WTC11 (cell line): Measurements from ENCODE around the gene KIAA0232. TPM values are rescaled to one million over a fixed set of nuclear protein-coding genes. Genes with fewer than 3 reads are reported as not detected.

Source experiments
- ATAC-seq: fragments of 200-7000 bp; cut with Tn5 transposase; 2 replicates; pipeline ENCODE4 v1.10.0; 2021; ENCODE audit warnings: mild to moderate bottlenecking, moderate library complexity
- CTCF ChIA-PET: fragments of 300-600 bp; sonication (Branson Sonifier 250); formaldehyde crosslinking; loops from one replicate; lab custom pipeline; 2021; ENCODE audit warnings: antibody characterized with exemption; lab: Charles Lee
- POLR2A ChIA-PET: fragments of 350-600 bp; sonication (Branson Sonifier 250); formaldehyde crosslinking; loops from one replicate; lab custom pipeline; 2021; ENCODE audit warnings: antibody characterized with exemption; lab: Charles Lee
- DNase-seq: peaks from one replicate; pipeline ENCODE4 v3.0.0; 2021; ENCODE audit warnings: low spot score
- H3K27ac Mint-ChIP-seq: 2 replicates; pipeline ENCODE4 v1.8.0; 2021; ENCODE audit warnings: mixed read lengths
- H3K27me3 Mint-ChIP-seq: 2 replicates; pipeline ENCODE4 v1.8.0; 2021; ENCODE audit warnings: low read depth, mild to moderate bottlenecking, moderate library complexity, mixed read lengths
- H3K36me3 Mint-ChIP-seq: 2 replicates; pipeline ENCODE4 v1.8.0; 2021; ENCODE audit warnings: mixed read lengths
- H3K4me1 Mint-ChIP-seq: 2 replicates; pipeline ENCODE4 v1.8.0; 2022; ENCODE audit warnings: mixed read lengths
- H3K4me3 Mint-ChIP-seq: 2 replicates; pipeline ENCODE4 v1.8.0; 2021; ENCODE audit warnings: mild to moderate bottlenecking, moderate library complexity, mixed read lengths
- H3K9me3 Mint-ChIP-seq: 2 replicates; pipeline ENCODE4 v1.8.0; 2021; ENCODE audit warnings: mixed read lengths
- CBFB ChIP-seq: sonication (generic); formaldehyde crosslinking; IDR thresholded peaks from 2 replicates; pipeline ENCODE4 v1.8.1; 2022; ENCODE audit warnings: mild to moderate bottlenecking, low read depth, missing genetic modification reagents
- FOXP1 ChIP-seq: sonication (generic); formaldehyde crosslinking; IDR thresholded peaks from 2 replicates; pipeline ENCODE4 v1.8.0; 2022; ENCODE audit warnings: missing genetic modification reagents, mild to moderate bottlenecking, moderate library complexity, borderline replicate concordance
- KAT7 ChIP-seq: sonication (generic); formaldehyde crosslinking; IDR thresholded peaks from 2 replicates; pipeline ENCODE4 v1.8.1; 2023; ENCODE audit warnings: missing genetic modification reagents, mild to moderate bottlenecking, borderline replicate concordance
- MAX ChIP-seq: sonication (generic); formaldehyde crosslinking; IDR thresholded peaks from 2 replicates; pipeline ENCODE4 v1.8.0; 2022; ENCODE audit warnings: mild to moderate bottlenecking, missing genetic modification reagents
- MYBL2 ChIP-seq: sonication (generic); formaldehyde crosslinking; IDR thresholded peaks from 2 replicates; pipeline ENCODE4 v1.8.1; 2023; ENCODE audit warnings: mild to moderate bottlenecking, moderate library complexity, missing genetic modification reagents
- NFYB ChIP-seq: sonication (generic); formaldehyde crosslinking; conservative IDR thresholded peaks from 2 replicates; pipeline ENCODE4 v1.8.0; 2022; ENCODE audit warnings: low read depth, missing genetic modification reagents
- NR2C2 ChIP-seq: sonication (generic); formaldehyde crosslinking; IDR thresholded peaks from 2 replicates; pipeline ENCODE4 v1.8.0; 2022; ENCODE audit warnings: mild to moderate bottlenecking, missing genetic modification reagents
- OVOL2 ChIP-seq: fragments of 250-450 bp; sonication (Bioruptor Pico); IDR thresholded peaks from 2 replicates; pipeline ENCODE4 v1.9.0; 2021; ENCODE audit warnings: mild to moderate bottlenecking, borderline replicate concordance
- RELA ChIP-seq: sonication (generic); formaldehyde crosslinking; IDR thresholded peaks from 2 replicates; pipeline ENCODE4 v1.8.1; 2022; ENCODE audit warnings: missing genetic modification reagents, mild to moderate bottlenecking, borderline replicate concordance
- RORB ChIP-seq: fragments of 250-450 bp; sonication (Bioruptor Pico); IDR thresholded peaks from 2 replicates; pipeline ENCODE4 v1.9.0; 2021; ENCODE audit warnings: mild to moderate bottlenecking
- SMAD3 ChIP-seq: sonication (generic); formaldehyde crosslinking; IDR thresholded peaks from 2 replicates; pipeline ENCODE4 v1.8.0; 2022; ENCODE audit warnings: missing genetic modification reagents, mild to moderate bottlenecking, borderline replicate concordance
- SOX15 ChIP-seq: fragments of 250-450 bp; sonication (Bioruptor Pico); IDR thresholded peaks from 2 replicates; pipeline ENCODE4 v1.9.0; 2021; ENCODE audit warnings: mild to moderate bottlenecking
- TP53 ChIP-seq: sonication (generic); formaldehyde crosslinking; IDR thresholded peaks from 2 replicates; pipeline ENCODE4 v1.8.1; 2023; ENCODE audit warnings: mild to moderate bottlenecking, missing genetic modification reagents
- ZBTB21 ChIP-seq: sonication (generic); formaldehyde crosslinking; IDR thresholded peaks from 2 replicates; pipeline ENCODE4 v1.8.1; 2023; ENCODE audit warnings: mild to moderate bottlenecking, missing genetic modification reagents, borderline replicate concordance
- ZNF396 ChIP-seq: fragments of 250-450 bp; sonication (Bioruptor Pico); IDR thresholded peaks from 2 replicates; pipeline ENCODE4 v1.8.0; 2021; ENCODE audit warnings: mild to moderate bottlenecking, moderate library complexity, borderline replicate concordance
- ZNF416 ChIP-seq: fragments of 250-450 bp; sonication (Bioruptor Pico); IDR thresholded peaks from 2 replicates; pipeline ENCODE4 v1.9.0; 2021; ENCODE audit warnings: mild to moderate bottlenecking, inconsistent platforms
- ZNF423 ChIP-seq: fragments of 250-450 bp; sonication (Bioruptor Pico); IDR thresholded peaks from 2 replicates; pipeline ENCODE4 v2.1.2; 2022; ENCODE audit warnings: mild to moderate bottlenecking, moderate library complexity
- total RNA-seq: library from RNA; stranded (reverse); gene quantifications from 3 replicates; pipeline ENCODE4 v1.2.3, GENCODE V29; 2021
- TF ChIP-seq, protein P1 (sequence below): fragments of 250-450 bp; sonication (Bioruptor Pico); IDR thresholded peaks from 2 replicates; pipeline ENCODE4 v2.1.2; 2022; ENCODE audit warnings: mild to moderate bottlenecking, moderate library complexity
- TF ChIP-seq, protein P2 (sequence below): sonication (generic); formaldehyde crosslinking; IDR thresholded peaks from 2 replicates; pipeline ENCODE4 v1.8.0; 2023; ENCODE audit warnings: missing genetic modification reagents, mild to moderate bottlenecking, borderline replicate concordance
- TF ChIP-seq, protein P3 (sequence below): sonication (generic); formaldehyde crosslinking; IDR thresholded peaks from 2 replicates; pipeline ENCODE4 v1.8.1; 2022; ENCODE audit warnings: low read depth, mild to moderate bottlenecking, moderate library complexity, missing genetic modification reagents, borderline replicate concordance
- TF ChIP-seq, protein P4 (sequence below): sonication (generic); formaldehyde crosslinking; conservative IDR thresholded peaks from 2 replicates; pipeline ENCODE4 v1.8.1; 2022; ENCODE audit warnings: mild to moderate bottlenecking, missing genetic modification reagents
- TF ChIP-seq, protein P5 (sequence below): fragments of 250-450 bp; sonication (Bioruptor Pico); IDR thresholded peaks from 2 replicates; pipeline ENCODE4 v1.9.0; 2021; ENCODE audit warnings: moderate library complexity, mild to moderate bottlenecking, inconsistent platforms, borderline replicate concordance

The KIAA0232 gene
- total RNA-seq, 1 experiment from 2014 or later = 23.2 TPM

DNA sequence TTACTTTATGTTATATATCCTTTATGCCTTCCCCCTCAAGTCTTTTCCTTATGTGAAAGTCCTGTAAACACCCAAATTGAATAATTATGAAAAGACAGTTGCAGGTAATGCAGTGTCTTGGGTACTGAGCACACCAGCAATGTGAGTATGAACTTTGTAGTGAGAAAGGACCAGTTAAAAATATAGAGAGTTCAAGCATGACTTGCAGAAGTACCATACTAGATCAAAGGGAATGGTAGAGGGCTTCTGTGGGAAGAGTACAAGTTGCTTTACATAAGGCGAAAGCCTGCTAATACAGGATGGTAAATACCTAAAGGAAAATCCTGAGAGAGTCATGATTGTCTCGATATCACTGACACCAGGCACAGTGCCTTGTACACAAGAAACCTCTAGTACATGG is 25.7 kb downstream of the KIAA0232 start (continued):
- TF ChIP-seq, protein P1, sequence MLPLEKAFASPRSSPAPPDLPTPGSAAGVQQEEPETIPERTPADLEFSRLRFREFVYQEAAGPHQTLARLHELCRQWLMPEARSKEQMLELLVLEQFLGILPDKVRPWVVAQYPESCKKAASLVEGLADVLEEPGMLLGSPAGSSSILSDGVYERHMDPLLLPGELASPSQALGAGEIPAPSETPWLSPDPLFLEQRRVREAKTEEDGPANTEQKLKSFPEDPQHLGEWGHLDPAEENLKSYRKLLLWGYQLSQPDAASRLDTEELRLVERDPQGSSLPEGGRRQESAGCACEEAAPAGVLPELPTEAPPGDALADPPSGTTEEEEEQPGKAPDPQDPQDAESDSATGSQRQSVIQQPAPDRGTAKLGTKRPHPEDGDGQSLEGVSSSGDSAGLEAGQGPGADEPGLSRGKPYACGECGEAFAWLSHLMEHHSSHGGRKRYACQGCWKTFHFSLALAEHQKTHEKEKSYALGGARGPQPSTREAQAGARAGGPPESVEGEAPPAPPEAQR (CRISPR knock-in tag) = no peak
- TF ChIP-seq, protein P2, sequence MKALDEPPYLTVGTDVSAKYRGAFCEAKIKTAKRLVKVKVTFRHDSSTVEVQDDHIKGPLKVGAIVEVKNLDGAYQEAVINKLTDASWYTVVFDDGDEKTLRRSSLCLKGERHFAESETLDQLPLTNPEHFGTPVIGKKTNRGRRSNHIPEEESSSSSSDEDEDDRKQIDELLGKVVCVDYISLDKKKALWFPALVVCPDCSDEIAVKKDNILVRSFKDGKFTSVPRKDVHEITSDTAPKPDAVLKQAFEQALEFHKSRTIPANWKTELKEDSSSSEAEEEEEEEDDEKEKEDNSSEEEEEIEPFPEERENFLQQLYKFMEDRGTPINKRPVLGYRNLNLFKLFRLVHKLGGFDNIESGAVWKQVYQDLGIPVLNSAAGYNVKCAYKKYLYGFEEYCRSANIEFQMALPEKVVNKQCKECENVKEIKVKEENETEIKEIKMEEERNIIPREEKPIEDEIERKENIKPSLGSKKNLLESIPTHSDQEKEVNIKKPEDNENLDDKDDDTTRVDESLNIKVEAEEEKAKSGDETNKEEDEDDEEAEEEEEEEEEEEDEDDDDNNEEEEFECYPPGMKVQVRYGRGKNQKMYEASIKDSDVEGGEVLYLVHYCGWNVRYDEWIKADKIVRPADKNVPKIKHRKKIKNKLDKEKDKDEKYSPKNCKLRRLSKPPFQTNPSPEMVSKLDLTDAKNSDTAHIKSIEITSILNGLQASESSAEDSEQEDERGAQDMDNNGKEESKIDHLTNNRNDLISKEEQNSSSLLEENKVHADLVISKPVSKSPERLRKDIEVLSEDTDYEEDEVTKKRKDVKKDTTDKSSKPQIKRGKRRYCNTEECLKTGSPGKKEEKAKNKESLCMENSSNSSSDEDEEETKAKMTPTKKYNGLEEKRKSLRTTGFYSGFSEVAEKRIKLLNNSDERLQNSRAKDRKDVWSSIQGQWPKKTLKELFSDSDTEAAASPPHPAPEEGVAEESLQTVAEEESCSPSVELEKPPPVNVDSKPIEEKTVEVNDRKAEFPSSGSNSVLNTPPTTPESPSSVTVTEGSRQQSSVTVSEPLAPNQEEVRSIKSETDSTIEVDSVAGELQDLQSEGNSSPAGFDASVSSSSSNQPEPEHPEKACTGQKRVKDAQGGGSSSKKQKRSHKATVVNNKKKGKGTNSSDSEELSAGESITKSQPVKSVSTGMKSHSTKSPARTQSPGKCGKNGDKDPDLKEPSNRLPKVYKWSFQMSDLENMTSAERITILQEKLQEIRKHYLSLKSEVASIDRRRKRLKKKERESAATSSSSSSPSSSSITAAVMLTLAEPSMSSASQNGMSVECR (CRISPR knock-in tag) = no peak
- TF ChIP-seq MAX (CRISPR knock-in tag) (no peak), SOX15 (CRISPR knock-in tag) (no peak), ZNF416 (CRISPR knock-in tag) (no peak), CBFB (CRISPR knock-in tag) (no peak), NFYB (CRISPR knock-in tag) (no peak), SMAD3 (CRISPR knock-in tag) (no peak), ZNF396 (no peak), TP53 (no peak), MYBL2 (no peak), ZNF423 (no peak)

- Mint-ChIP-seq H3K4me1 (peaks cover 13% of the 10 kb centered on the region), H3K27ac (no peak overlapping the region), H3K4me3 (no peak overlapping the region)
- no peak for DNase-seq
- ChIA-PET CTCF (interaction anchor here (0.7 kb wide), 3 partner anchors 10 to 102 kb away, joined by 3 to 6 read pairs (median 3); no protein-coding TSS in a partner anchor), POLR2A (no interaction called here)
- no peak for TF ChIP-seq MYBL2
- TF ChIP-seq NR2C2 (CRISPR knock-in tag) = no peak
- no peak for TF ChIP-seq FOXP1
- TF ChIP-seq, protein P3, sequence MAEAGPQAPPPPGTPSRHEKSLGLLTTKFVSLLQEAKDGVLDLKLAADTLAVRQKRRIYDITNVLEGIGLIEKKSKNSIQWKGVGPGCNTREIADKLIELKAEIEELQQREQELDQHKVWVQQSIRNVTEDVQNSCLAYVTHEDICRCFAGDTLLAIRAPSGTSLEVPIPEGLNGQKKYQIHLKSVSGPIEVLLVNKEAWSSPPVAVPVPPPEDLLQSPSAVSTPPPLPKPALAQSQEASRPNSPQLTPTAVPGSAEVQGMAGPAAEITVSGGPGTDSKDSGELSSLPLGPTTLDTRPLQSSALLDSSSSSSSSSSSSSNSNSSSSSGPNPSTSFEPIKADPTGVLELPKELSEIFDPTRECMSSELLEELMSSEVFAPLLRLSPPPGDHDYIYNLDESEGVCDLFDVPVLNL (CRISPR knock-in tag) = no peak
- no peak for TF ChIP-seq RORB (CRISPR knock-in tag)
- no peak for TF ChIP-seq OVOL2 (CRISPR knock-in tag)
- TF ChIP-seq KAT7 (CRISPR knock-in tag) = no peak
- TF ChIP-seq, protein P4, sequence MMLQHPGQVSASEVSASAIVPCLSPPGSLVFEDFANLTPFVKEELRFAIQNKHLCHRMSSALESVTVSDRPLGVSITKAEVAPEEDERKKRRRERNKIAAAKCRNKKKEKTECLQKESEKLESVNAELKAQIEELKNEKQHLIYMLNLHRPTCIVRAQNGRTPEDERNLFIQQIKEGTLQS (CRISPR knock-in tag) = no peak
- TF ChIP-seq RELA (CRISPR knock-in tag) = no peak
- TF ChIP-seq, protein P5, sequence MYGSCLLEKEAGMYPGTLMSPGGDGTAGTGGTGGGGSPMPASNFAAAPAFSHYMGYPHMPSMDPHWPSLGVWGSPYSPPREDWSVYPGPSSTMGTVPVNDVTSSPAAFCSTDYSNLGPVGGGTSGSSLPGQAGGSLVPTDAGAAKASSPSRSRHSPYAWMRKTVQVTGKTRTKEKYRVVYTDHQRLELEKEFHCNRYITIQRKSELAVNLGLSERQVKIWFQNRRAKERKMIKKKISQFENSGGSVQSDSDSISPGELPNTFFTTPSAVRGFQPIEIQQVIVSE (CRISPR knock-in tag) = no peak
- TF ChIP-seq ZBTB21 = no peak
- TF ChIP-seq, all 79 proteins: peak for 0
- Mint-ChIP-seq H3K9me3 (no peaks in the 10 kb centered on the region), H3K27me3 (no peaks in the 10 kb centered on the region), H3K36me3 (no peaks in the 10 kb centered on the region)
- no peak for ATAC-seq
Measured at GRCh38 chr4:6811165-6811564, 28.6 kb downstream of the KIAA0232 start.
